HG02973 (cell line): ENCODE measurements around the gene RASA3.

Experiments used
- ATAC-seq: cut with Tn5 transposase; IDR thresholded peaks from one replicate; pipeline ENCODE4 v1.9.1; 2021; ENCODE audit warnings: moderate library complexity; ENCODE audit not compliant: unreplicated experiment

The RASA3 gene

GRCh38 chr13:114011226-114011625 is 121.2 kb downstream of the RASA3 start:
- ATAC-seq = no peak

GRCh38 chr13:114010401-114011101 is 121.9 kb downstream of the RASA3 start:
- ATAC-seq = no peak

- no peak for ATAC-seq
These were observed 122.6 kb downstream of the RASA3 start for GRCh38 chr13:114009590-114010400.

- no peak for ATAC-seq
These were observed 123.3 kb downstream of the RASA3 start for GRCh38 chr13:114008964-114009589.

GRCh38 chr13:114007566-114007965 is 124.9 kb downstream of the RASA3 start:
- ATAC-seq = no peak

- ATAC-seq = no peak
These were observed 127.2 kb downstream of the RASA3 start for GRCh38 chr13:114005206-114005724.

- no peak for ATAC-seq
These were observed 127.8 kb downstream of the RASA3 start for GRCh38 chr13:114004420-114005205.

GRCh38 chr13:114002771-114003321 is 129.6 kb downstream of the RASA3 start:
- no peak for ATAC-seq

GRCh38 chr13:114002009-114002544 is 130.3 kb downstream of the RASA3 start:
- no peak for ATAC-seq

GRCh38 chr13:114001331-114002008 is 131.0 kb downstream of the RASA3 start:
- no peak for ATAC-seq

GRCh38 chr13:114000151-114001040 is 132.0 kb downstream of the RASA3 start:
- ATAC-seq = no peak

- no peak for ATAC-seq
These were observed 132.9 kb downstream of the RASA3 start for GRCh38 chr13:113999618-113999910.

GRCh38 chr13:113998781-113999617 is 133.4 kb downstream of the RASA3 start:
- no peak for ATAC-seq

- no peak for ATAC-seq
These were observed 134.3 kb downstream of the RASA3 start for GRCh38 chr13:113997845-113998751.

- no peak for ATAC-seq
These were observed 135.3 kb downstream of the RASA3 start for GRCh38 chr13:113996912-113997745.
